Endodermal cell (in vitro differentiated cells): Measurements from ENCODE around the gene GBGT1. TPM values are rescaled to one million over a fixed set of nuclear protein-coding genes. Genes with fewer than 3 reads are reported as not detected.

Source experiments
- DNase-seq: peaks from one replicate; pipeline ENCODE4 v3.0.0-alpha.2; 2017
- H3K27ac ChIP-seq: 2 replicates; pipeline ENCODE4 v1.5.1; 2013; ENCODE audit warnings: mild to moderate bottlenecking, low read depth, low read length, moderate library complexity
- H3K27me3 ChIP-seq: 2 replicates; pipeline ENCODE4 v1.6.1; 2013; ENCODE audit warnings: mild to moderate bottlenecking, low read length, moderate library complexity; ENCODE audit not compliant: insufficient read depth, control insufficient read depth, poor library complexity, severe bottlenecking
- H3K36me3 ChIP-seq: 2 replicates; pipeline ENCODE4 v1.7.0; 2013; ENCODE audit warnings: mild to moderate bottlenecking, low read length, moderate library complexity; ENCODE audit not compliant: control insufficient read depth, insufficient read depth
- H3K4me1 ChIP-seq: one replicate; pipeline ENCODE4 v1.7.0; 2013; ENCODE audit warnings: low read length; ENCODE audit not compliant: control insufficient read depth, insufficient read depth
- H3K4me3 ChIP-seq: 2 replicates; pipeline ENCODE4 v1.5.1; 2013; ENCODE audit warnings: mild to moderate bottlenecking, low read length, moderate library complexity
- H3K9ac ChIP-seq: 2 replicates; pipeline ENCODE4 v1.6.1; 2013; ENCODE audit warnings: mild to moderate bottlenecking, low read length, moderate library complexity; ENCODE audit not compliant: poor library complexity, severe bottlenecking; ENCODE audit errors: extremely low read depth
- H3K9me3 ChIP-seq: 2 replicates; pipeline ENCODE4 v1.6.1; 2013; ENCODE audit warnings: mild to moderate bottlenecking, low read length, moderate library complexity; ENCODE audit not compliant: control insufficient read depth
- H3K27ac Mint-ChIP-seq: 2 replicates; pipeline ENCODE4 v1.8.0; 2020; ENCODE audit warnings: mixed read lengths
- H3K27me3 Mint-ChIP-seq: 2 replicates; pipeline ENCODE4 v1.8.0; 2021; ENCODE audit warnings: mild to moderate bottlenecking, mixed read lengths; ENCODE audit not compliant: insufficient read depth
- H3K36me3 Mint-ChIP-seq: 2 replicates; pipeline ENCODE4 v1.8.0; 2020; ENCODE audit warnings: low read depth, mixed read lengths
- H3K4me1 Mint-ChIP-seq: 2 replicates; pipeline ENCODE4 v1.8.0; 2020; ENCODE audit warnings: mixed read lengths
- H3K4me3 Mint-ChIP-seq: 2 replicates; pipeline ENCODE4 v1.8.0; 2020; ENCODE audit warnings: mild to moderate bottlenecking, moderate library complexity, mixed read lengths
- H3K9me3 Mint-ChIP-seq: 2 replicates; pipeline ENCODE4 v1.8.0; 2020; ENCODE audit warnings: mild to moderate bottlenecking, mixed read lengths
- CTCF ChIP-seq: fragments of 200-600 bp; sonication (generic); conservative IDR thresholded peaks from 2 replicates; pipeline ENCODE4 v1.5.0; 2021; ENCODE audit warnings: antibody characterized with exemption, mild to moderate bottlenecking
- WGBS, 2 experiments: methylation state at CpG; one replicate each; pipeline versions ENCODE4 v1.1.5 to v1.1.7; 2013; ENCODE audit warnings: missing lambda C conversion rate in 2 of 2, mixed read lengths in 1 of 2; ENCODE audit not compliant: insufficient coverage in 1 of 2, insufficient read length in 1 of 2; 5-methylcytosine and 5-hydroxymethylcytosine counted together
- total RNA-seq, 2 donors: library from RNA; stranded (reverse); fragmentation: NEBNext Ultra II Directional in 1 of 2; extraction: Animal tissue kit (Norgen Biotek cat#: 25700) in 1 of 2; gene quantifications; 2 replicates in 1 of 2; 3 replicates in 1 of 2; pipeline ENCODE4 v1.2.1, GENCODE V29; 2021

The GBGT1 gene
- total RNA-seq, 2 donors from 2014 or later = 28.2 to 29.1 TPM

GRCh38 chr9:133167096-133167730 is 3.5 kb upstream of the GBGT1 start:
- TF ChIP-seq CTCF = no peak
- no peak overlapping the region for H3K4me3 ChIP-seq
- no peak for DNase-seq
- Mint-ChIP-seq H3K4me3 (no peak overlapping the region), H3K36me3 (no peaks in the 10 kb centered on the region), H3K9me3 (no peaks in the 10 kb centered on the region), H3K27me3 (peaks cover 8% of the 10 kb centered on the region), H3K4me1 (peaks cover 22% of the 10 kb centered on the region), H3K27ac (no peak overlapping the region)
- H3K9ac ChIP-seq = no peak overlapping the region
- H3K9me3 ChIP-seq = no peaks in the 10 kb centered on the region
- no peaks in the 10 kb centered on the region for H3K27me3 ChIP-seq
- H3K36me3 ChIP-seq = no peaks in the 10 kb centered on the region
- H3K4me1 ChIP-seq = peaks cover 6% of the 10 kb centered on the region
- H3K27ac ChIP-seq = no peak overlapping the region
- WGBS, 2 experiments = 85 to 100% methylated on average over 1 to 3 of the region's 3 CpGs

DNA sequence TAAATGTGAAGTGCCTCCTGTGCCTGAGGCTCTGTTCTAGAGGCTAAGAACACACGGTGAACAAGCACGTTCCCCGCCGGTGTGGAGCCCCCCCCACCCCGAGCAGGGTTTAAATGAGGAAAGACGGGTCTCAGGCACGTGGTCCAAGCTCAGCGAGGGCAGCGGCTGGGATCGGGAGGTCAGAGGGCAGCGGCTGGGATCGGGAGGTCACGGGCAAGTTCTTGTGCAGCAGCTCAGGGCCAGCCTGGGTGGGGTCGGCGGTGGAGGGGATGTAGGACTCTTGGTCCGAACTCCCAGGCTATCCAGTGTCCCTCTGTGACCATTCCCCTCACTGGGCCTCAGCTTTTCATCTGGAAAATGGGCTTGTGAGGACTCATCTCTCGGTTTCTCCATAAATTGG is 2.7 kb upstream of the GBGT1 start:
- no peaks in the 10 kb centered on the region for H3K36me3 ChIP-seq
- no peak for TF ChIP-seq CTCF
- no peak overlapping the region for H3K4me3 Mint-ChIP-seq
- peaks cover 6% of the 10 kb centered on the region for H3K4me1 ChIP-seq
- H3K27ac Mint-ChIP-seq = no peak overlapping the region
- no peak overlapping the region for H3K4me3 ChIP-seq
- no peaks in the 10 kb centered on the region for H3K27me3 ChIP-seq
- H3K9ac ChIP-seq = no peak overlapping the region
- 80 to 92% methylated on average over 14 to 17 of the region's 17 CpGs for WGBS, 2 experiments
- peaks cover 22% of the 10 kb centered on the region for H3K4me1 Mint-ChIP-seq
- peaks cover 10% of the 10 kb centered on the region for H3K27me3 Mint-ChIP-seq
- DNase-seq = no peak
- H3K9me3 Mint-ChIP-seq = no peaks in the 10 kb centered on the region
- no peaks in the 10 kb centered on the region for H3K9me3 ChIP-seq
- peaks cover 5% of the 10 kb centered on the region for H3K36me3 Mint-ChIP-seq
- no peak overlapping the region for H3K27ac ChIP-seq

- H3K4me1 ChIP-seq = peaks cover 6% of the 10 kb centered on the region
- H3K4me1 Mint-ChIP-seq = peaks cover 22% of the 10 kb centered on the region
- no peak overlapping the region for H3K4me3 ChIP-seq
- 83 to 92% methylated on average over 2 of the region's 2 CpGs for WGBS, 2 experiments
- peaks cover 10% of the 10 kb centered on the region for H3K27me3 Mint-ChIP-seq
- no peak for TF ChIP-seq CTCF
- H3K36me3 Mint-ChIP-seq = peaks cover 13% of the 10 kb centered on the region
- H3K4me3 Mint-ChIP-seq = no peak overlapping the region
- peaks cover 2% of the 10 kb centered on the region for H3K36me3 ChIP-seq
- H3K9me3 ChIP-seq = no peaks in the 10 kb centered on the region
- DNase-seq = no peak
- H3K27me3 ChIP-seq = no peaks in the 10 kb centered on the region
- no peak overlapping the region for H3K27ac Mint-ChIP-seq
- H3K9me3 Mint-ChIP-seq = no peaks in the 10 kb centered on the region
- H3K27ac ChIP-seq = no peak overlapping the region
- no peak overlapping the region for H3K9ac ChIP-seq
These were observed 1.7 kb upstream of the GBGT1 start for GRCh38 chr9:133165452-133165730.
